Fibroblast of villous mesenchyme (primary cell): ENCODE data around the gene MBD3L5. TPM values are rescaled to one million over a fixed set of nuclear protein-coding genes. Genes with fewer than 3 reads are reported as not detected.

Source experiments
- DNase-seq: peaks from one replicate; pipeline ENCODE4 v3.0.0-alpha.2; 2010; ENCODE audit warnings: low read depth
- H3K4me3 ChIP-seq: 2 replicates; pipeline ENCODE4 v1.5.1; 2011; ENCODE audit warnings: low read depth, mild to moderate bottlenecking, low read length
- total RNA-seq: library from RNA; depleted of rRNA; stranded (reverse); fragments of >200 nt; gene quantifications from 2 replicates; pipeline ENCODE4 v1.2.3, GENCODE V29; 2012
- TF ChIP-seq, protein P1 (sequence below): IDR thresholded peaks from 2 replicates; pipeline ENCODE4 v1.5.1; 2012; ENCODE audit warnings: low read depth, mild to moderate bottlenecking, low read length; ENCODE audit not compliant: insufficient read depth

The MBD3L5 gene
- total RNA-seq, 1 donor: not detected

DNA sequence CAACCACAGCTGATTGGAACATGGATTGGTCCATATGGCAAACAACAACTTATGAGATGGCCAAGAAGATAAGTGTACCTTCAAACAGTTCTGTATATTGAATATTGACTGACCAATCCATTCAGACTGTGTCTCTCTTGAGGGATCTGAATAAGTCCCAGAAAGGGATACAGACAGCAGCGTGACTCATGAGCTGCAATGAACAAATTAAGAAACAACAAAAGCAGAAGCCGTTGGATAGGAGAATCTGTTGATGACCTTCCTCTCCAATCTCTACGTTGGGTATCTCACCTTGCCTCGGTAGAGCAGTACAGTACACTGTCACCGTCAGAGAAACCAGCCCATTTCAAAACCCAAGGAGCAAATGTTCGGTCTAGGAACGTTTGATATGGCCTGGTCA lies 30.4 kb upstream of the MBD3L5 start:
- DNase-seq: no peak
- TF ChIP-seq, protein P1, sequence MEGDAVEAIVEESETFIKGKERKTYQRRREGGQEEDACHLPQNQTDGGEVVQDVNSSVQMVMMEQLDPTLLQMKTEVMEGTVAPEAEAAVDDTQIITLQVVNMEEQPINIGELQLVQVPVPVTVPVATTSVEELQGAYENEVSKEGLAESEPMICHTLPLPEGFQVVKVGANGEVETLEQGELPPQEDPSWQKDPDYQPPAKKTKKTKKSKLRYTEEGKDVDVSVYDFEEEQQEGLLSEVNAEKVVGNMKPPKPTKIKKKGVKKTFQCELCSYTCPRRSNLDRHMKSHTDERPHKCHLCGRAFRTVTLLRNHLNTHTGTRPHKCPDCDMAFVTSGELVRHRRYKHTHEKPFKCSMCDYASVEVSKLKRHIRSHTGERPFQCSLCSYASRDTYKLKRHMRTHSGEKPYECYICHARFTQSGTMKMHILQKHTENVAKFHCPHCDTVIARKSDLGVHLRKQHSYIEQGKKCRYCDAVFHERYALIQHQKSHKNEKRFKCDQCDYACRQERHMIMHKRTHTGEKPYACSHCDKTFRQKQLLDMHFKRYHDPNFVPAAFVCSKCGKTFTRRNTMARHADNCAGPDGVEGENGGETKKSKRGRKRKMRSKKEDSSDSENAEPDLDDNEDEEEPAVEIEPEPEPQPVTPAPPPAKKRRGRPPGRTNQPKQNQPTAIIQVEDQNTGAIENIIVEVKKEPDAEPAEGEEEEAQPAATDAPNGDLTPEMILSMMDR: no peak
- H3K4me3 ChIP-seq: no peak overlapping the region

DNA sequence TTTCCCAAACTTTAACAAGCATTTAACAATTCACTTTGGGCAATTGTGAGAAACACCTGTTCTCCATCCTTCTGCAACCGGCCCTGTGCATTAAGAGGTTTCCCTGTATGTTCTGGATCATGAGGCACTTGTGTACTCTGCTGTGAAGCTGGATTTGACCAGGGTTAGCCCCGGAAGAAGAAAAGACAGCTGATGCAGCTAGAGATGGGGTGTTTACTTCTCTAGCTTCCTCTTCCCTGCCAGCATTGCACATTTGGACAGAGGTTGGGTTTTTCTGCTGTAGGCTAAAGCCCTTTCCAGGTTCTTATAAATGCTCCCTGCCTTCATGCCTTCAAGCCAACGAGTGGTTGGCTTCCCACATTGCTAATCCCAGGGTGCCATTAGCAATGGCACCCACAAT lies 30.0 kb upstream of the MBD3L5 start:
- H3K4me3 ChIP-seq: no peak overlapping the region
- DNase-seq: no peak
- TF ChIP-seq, protein P1: no peak

DNA sequence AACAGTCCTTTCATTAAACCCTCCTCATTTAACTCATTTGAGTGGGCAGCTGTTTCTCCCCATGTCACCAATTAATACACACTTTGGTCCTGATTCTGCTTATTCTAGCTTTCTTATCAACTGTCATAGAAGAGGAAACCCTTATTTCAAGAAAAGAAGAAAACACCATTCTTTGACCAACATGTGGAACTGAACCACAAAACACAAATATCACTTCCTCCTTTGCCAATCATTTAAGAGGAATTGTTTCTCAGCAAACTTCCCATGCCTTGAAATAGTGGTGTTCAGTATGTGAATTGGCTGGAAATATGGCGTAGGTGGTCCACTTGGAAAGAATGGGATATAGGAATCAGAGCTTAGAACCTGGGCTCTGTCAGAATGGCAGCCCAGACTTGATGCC lies 29.6 kb upstream of the MBD3L5 start:
- TF ChIP-seq, protein P1: no peak
- no peak for DNase-seq

GRCh38 chr19:7004313-7004931 lies 26.0 kb upstream of the MBD3L5 start:
- DNase-seq: peak; percentile 36
- TF ChIP-seq, protein P1: peak; percentile 78
- no peak overlapping the region for H3K4me3 ChIP-seq

More for the DNA sequence above, 29.6 kb upstream of the MBD3L5 start:
- H3K4me3 ChIP-seq: no peak overlapping the region

- TF ChIP-seq, protein P1: no peak
- DNase-seq: no peak
- no peak overlapping the region for H3K4me3 ChIP-seq
Measured at GRCh38 chr19:7006135-7006704, 24.2 kb upstream of the MBD3L5 start.

GRCh38 chr19:7007859-7008258 lies 22.5 kb upstream of the MBD3L5 start:
- no peak overlapping the region for H3K4me3 ChIP-seq
- TF ChIP-seq, protein P1: no peak
- DNase-seq: no peak
